Cerebellar cortex (tissue), 1 donor: Measurements from ENCODE around the gene SEMA4C.

ENCODE experiments used
- DNase-seq: peaks from one replicate; pipeline ENCODE4 v3.0.0-alpha.2; 2015; ENCODE audit warnings: low spot score

SEMA4C gene

DNA sequence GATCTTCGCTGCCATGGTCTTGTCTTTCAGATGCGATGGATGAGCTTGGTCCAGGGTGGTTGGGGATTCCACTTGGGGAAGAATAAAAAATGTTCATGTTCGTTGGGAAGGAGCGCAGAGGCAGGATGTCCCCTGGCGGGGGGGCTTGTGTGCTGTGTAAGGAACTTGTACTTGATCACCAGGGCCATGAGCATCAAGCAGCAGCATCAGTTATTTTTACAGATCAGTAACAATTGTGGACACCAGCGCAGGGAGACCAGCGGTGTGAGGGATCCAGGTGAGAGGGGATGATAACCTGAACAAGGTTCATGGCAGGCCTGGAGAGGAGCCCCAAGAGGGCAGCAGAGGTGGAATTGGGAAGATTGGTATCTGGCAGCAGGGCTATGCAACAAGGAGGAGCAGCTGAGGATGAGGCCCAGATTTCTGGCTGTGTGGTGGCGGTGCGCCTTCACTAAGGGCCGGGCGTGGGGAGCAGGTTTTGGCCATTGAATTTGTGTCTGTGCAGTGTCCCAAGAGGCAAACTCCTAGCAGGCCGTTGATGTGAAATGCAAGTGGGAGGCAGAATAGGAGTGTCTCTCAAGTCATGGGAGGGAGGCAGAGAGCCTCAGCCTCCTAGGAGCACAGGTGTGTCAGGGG is 49.9 kb downstream of the SEMA4C start:
- DNase-seq: peak; percentile 37

DNA sequence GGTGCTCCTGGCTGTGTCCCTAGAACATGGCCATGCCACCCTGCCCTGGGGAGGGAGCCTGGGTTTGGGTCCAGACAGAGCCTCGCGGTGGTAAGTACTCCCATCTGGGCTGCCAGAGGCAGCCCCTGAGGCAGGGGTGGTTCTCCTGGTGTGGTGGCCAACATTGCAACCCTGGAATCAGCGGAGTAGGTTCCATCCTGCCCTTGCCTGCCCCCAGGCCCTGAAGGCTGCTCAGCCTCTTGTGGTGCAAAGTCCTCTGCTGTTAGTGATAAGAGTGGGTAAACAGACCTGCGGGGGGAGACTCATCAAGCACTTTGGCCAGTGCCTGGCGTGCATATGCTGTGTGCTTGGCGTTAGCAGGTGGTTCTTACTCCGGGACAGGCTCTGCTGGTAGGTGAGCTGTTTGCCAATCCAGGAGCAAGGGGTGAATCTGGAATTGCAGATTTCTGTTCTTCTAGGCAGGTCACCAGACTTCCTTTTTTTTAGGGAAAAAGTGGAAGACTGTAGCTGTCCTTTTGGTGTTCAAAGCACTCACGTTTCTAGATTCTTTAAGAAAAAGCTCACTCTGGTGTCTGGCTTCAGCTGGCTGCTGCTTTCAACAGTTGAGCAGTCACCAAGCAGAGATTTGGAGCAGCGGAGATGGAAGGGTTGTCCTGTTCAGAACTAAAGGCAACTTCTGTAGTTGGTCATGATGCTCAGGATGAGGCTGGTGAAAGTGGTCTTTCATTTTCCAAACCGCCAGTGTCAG is 50.6 kb downstream of the SEMA4C start:
- DNase-seq: peak; percentile 89

DNA sequence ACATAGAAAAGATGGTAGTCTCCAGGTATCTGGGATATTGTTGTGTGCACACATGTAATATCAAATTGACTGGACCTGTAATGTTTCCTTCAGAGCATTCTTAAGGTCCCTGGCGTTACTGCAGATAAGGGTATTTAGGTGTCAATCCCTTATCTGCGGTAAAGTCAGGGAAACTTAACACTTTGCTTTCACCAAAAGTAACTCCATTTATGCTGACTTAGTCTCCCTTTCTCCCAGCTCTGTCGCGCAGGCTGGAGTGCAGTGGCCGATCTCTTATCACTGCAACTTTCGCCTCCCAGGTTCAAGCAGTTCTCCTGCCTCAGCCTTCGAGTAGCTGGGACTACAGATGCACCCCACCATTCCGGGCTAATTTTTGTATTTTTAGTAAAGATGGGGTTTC is 52.0 kb downstream of the SEMA4C start:
- no peak for DNase-seq

DNA sequence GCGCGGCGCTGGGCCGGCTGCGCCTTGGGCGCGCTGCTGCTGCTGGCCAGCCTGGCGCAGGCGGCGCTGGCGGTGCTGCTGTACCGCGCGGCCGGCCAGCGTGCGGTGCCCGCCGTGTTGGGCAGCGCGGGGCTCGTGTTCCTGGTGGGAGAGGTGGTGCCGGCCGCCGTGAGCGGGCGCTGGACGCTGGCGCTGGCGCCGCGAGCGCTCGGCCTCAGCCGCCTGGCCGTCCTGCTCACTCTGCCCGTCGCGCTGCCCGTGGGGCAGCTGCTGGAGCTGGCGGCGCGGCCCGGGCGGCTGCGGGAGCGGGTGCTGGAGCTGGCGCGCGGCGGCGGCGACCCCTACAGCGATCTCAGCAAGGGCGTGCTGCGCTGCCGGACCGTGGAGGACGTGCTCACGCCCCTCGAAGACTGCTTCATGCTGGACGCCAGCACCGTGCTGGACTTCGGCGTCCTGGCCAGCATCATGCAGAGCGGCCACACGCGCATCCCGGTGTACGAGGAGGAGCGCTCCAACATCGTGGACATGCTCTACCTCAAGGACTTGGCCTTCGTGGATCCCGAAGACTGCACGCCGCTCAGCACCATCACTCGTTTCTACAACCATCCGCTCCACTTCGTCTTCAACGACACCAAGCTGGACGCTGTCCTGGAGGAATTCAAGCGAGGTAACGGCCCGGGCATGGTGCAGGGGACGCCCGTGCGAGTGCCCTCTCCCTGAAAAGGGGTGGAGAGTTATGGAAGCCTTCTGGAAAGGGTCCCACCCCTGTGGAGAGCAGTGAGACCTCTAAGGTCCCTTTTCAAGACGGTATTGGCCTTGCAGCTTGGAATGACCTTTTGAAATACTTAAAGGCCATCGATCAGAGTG is 52.8 kb downstream of the SEMA4C start:
- DNase-seq: peak; percentile 24

DNA sequence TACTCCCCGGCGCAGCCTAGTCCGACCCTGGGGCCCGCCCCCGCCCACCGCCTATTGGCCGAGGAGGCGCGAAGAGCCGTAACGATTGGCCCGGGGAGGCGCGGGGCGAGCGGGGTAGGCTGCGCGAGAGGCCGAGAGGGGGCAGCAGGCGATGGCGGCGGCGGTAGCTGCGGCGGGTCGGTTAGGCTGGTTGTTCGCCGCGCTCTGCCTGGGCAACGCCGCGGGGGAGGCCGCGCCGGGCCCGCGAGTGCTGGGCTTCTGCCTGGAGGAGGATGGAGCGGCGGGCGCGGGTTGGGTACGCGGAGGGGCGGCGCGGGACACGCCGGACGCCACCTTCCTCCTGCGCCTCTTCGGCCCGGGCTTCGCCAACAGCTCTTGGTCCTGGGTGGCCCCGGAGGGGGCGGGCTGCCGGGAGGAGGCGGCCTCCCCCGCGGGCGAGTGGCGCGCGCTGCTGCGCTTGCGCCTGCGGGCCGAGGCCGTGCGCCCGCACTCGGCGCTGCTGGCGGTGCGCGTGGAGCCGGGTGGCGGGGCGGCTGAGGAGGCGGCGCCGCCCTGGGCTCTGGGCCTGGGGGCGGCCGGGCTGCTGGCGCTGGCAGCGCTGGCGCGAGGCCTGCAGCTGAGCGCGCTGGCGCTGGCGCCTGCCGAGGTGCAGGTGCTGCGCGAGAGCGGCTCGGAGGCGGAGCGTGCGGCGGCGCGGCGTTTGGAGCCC is 53.6 kb downstream of the SEMA4C start, which contains the start of gene CNNM3:
Gene CNNM3, plus strand, starts transcription at position 142 of the 709 bp plus-strand sequence. Its CDS starts 10 bp downstream, at position 152.
- peak; percentile 92 for DNase-seq

DNA sequence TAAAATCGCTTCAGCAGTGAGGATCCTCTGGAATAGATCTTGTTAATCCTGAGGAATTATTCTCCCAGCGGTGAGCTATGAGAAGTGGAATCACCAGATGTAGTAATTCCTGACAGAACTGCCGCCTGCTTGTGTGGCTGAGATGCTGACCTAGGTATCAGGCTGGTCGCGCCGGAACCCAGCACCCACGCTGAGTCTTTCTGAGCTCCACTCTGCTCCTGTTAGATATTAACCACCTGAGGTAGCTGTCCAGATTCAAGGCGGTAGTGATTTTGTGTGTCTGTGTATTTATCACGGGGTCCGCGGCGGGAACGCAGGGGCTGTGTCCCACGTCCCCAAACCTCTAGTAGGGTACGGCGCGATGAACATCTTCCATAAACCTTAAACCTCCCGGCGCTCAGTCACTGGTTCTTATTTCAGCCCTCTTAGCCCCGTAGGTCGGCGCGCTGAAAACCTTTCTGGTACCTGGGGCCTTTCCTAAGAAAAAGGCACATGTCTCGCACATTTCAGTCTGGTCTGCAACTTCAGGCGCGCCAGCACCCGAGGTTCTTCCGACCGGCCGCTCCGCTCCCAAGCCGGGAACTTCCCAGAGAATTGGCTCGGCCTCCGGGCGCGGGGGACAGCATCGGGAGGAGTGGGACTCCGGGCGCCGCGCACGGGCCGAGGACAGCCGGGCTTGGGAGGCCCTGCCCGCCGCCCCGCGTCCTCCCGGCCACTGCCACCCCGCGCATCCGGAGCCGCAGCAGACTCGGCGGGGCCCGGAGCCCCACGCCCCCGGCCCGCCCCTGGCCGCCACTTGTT is 54.4 kb downstream of the SEMA4C start:
- DNase-seq: peak; percentile 64

DNA sequence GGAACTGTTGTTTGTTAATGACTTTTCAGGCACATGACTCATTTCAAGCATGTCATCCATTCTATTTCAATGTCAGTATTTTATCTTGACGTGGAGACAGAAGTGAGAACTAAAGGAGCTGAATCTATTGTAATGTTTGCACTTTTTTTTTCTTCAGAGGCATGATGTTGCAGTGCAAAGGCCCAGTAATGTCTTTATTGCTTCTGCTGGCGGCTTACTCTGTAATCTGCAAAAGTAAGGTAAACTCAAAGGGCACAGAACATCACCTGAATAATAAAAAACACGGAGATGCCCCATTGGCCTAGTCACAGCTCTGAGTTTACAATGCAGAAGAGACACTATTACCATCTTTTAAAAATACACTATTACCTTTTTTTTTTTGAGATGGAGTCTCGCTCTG is 56.2 kb downstream of the SEMA4C start:
- no peak for DNase-seq

DNA sequence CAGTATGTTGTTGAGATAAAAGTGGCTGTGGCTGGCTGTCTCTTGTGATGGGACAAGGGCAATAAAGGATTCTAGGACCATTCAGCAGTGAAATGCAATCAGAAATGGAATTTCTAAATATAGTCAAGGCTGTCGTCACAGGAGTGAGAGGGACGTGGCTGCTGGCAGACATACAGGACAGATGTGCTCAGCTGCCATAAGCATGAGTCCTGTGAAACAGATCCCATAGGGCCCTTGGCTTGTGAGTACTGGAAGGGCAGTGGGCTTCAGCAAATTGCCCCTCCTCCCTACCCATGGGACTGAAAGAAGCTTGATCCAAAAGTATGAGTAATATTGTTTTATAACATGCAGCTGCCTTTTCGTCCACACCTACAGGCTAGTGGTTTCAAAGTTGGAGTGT is 58.0 kb downstream of the SEMA4C start:
- no peak for DNase-seq

DNA sequence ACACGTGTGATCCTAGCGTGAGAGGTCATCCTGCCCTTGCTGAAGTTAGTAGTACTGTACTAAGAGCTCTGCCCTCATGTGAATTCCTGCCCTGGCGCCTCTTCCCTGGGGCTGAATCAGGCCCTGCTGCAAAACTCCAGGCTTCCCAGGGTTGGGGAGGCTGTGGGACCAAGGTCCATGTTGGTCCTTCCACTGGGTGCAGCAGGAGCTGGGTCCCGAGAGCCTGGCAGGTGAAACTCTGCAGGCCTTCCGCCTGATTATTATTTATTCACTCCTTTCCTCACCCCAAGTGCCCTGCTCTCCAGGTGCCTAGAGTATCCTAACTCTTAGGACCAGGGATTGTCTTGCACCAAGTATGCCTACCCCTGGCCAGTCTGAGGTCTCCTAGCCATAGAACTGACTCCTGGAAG is 59.1 kb downstream of the SEMA4C start:
- no peak for DNase-seq

DNA sequence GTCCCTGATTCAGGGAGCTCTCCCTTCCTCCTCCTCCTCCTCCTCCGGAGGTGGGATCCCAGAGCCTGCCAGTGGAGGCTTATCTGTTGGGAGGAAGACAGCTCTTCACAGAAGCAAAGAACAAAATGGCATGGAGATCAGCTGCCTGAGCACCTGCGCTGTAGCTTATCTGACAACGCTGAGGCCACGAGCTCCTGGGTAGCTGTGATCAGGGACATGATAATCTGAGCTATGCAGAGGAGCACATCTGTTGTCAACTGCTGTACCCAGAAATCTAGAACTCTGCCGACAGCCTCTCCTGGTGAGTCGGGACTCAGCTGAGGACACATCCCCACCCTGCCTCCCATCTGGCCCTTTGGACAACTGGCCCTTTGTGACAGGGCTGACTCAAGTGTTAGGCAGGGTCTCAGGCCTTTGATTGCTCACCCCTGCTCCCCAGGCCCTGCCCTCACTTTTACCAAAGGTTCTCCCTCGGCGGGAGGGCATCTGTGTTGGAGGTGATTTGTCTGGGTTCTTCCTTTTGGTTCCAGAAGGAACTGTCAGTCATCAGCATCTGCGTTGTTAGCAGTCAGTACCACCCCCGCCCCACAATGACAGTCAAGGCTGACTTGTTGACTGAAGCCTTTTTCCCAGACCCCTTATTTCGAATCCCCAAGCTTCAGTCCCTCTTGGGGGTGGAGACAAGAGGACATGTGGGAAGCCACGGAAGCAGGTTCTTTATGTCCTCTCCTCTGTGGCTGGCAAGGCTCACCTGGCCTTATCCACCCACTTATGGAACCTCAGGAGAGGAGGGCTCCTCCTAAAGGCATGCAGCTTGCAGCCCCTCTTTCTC is 59.7 kb downstream of the SEMA4C start:
- DNase-seq: no peak
